HG03135 (cell line): ENCODE results near the gene C10orf95.

Experiments
- ATAC-seq: cut with Tn5 transposase; IDR thresholded peaks from one replicate; pipeline ENCODE4 v1.9.1; 2021; ENCODE audit warnings: mild to moderate bottlenecking, moderate library complexity; ENCODE audit not compliant: unreplicated experiment

The C10orf95 gene

GRCh38 chr10:102403115-102403514 lies 48.2 kb downstream of the C10orf95 start:
- no peak for ATAC-seq

- no peak for ATAC-seq
Measured at GRCh38 chr10:102402512-102402896, 48.8 kb downstream of the C10orf95 start.

- ATAC-seq: no peak
Measured at GRCh38 chr10:102401735-102402511, 49.4 kb downstream of the C10orf95 start.

- no peak for ATAC-seq
Measured at GRCh38 chr10:102401342-102401654, 50.0 kb downstream of the C10orf95 start.

- no peak for ATAC-seq
Measured at GRCh38 chr10:102400598-102401341, 50.6 kb downstream of the C10orf95 start.

- no peak for ATAC-seq
Measured at GRCh38 chr10:102400076-102400475, 51.3 kb downstream of the C10orf95 start.
